HCT116 (cell line): ENCODE data around the gene RXFP4.

Experiments used
- ZFX ChIP-seq: fragments of 450-650 bp; IDR thresholded peaks from 2 replicates; pipeline ENCODE4 v1.6.1; 2017
- TF ChIP-seq, protein P1 (sequence below), 3 experiments: fragments of 200-600 bp in 1 of 3; sonication (generic) in 1 of 3; IDR thresholded peaks in 2 of 3; conservative IDR thresholded peaks in 1 of 3; 2 replicates each; pipeline ENCODE4 v1.5.1; 2012 to 2017; ENCODE audit warnings: low read depth in 2 of 3, low read length in 2 of 3, antibody characterized with exemption in 1 of 3, borderline replicate concordance in 1 of 3, control low read depth in 1 of 3, mild to moderate bottlenecking in 1 of 3, mixed read lengths in 1 of 3, mixed run types in 1 of 3, moderate library complexity in 1 of 3; ENCODE audit not compliant: insufficient read depth in 1 of 3
- TF ChIP-seq, protein P2 (sequence below): IDR thresholded peaks from 2 replicates; pipeline ENCODE4 v1.6.1; 2012; ENCODE audit warnings: low read depth

DNA sequence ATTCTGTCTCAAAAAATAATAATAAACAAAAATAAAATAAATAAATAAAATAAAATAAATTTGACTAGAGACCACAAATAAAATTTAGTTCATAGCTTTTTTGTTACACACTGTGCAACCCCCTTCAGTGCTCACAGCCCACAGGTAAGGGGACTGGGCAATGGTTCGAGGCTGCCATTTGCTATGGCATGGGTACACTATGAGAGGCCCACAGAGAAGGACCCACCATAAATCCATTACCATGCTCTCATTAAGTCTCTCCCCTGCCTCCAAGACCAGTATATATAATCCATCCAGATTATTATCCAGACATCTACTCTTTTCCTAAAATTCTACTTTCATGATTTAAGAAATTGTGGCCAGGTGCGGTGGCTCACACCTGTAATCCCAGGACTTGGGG, 21.6 kb upstream of the RXFP4 start:
- TF ChIP-seq, protein P1, sequence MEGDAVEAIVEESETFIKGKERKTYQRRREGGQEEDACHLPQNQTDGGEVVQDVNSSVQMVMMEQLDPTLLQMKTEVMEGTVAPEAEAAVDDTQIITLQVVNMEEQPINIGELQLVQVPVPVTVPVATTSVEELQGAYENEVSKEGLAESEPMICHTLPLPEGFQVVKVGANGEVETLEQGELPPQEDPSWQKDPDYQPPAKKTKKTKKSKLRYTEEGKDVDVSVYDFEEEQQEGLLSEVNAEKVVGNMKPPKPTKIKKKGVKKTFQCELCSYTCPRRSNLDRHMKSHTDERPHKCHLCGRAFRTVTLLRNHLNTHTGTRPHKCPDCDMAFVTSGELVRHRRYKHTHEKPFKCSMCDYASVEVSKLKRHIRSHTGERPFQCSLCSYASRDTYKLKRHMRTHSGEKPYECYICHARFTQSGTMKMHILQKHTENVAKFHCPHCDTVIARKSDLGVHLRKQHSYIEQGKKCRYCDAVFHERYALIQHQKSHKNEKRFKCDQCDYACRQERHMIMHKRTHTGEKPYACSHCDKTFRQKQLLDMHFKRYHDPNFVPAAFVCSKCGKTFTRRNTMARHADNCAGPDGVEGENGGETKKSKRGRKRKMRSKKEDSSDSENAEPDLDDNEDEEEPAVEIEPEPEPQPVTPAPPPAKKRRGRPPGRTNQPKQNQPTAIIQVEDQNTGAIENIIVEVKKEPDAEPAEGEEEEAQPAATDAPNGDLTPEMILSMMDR (IDR thresholded peaks at IDR 0.05 in 2 of 3, conservative IDR thresholded peaks at IDR 0.05 in 1 of 3; ENCODE audit: borderline replicate concordance in 1 of 3, insufficient read depth in 1 of 3, low read depth in 2 of 3, low read length in 2 of 3), result no peak
- TF ChIP-seq, protein P2, sequence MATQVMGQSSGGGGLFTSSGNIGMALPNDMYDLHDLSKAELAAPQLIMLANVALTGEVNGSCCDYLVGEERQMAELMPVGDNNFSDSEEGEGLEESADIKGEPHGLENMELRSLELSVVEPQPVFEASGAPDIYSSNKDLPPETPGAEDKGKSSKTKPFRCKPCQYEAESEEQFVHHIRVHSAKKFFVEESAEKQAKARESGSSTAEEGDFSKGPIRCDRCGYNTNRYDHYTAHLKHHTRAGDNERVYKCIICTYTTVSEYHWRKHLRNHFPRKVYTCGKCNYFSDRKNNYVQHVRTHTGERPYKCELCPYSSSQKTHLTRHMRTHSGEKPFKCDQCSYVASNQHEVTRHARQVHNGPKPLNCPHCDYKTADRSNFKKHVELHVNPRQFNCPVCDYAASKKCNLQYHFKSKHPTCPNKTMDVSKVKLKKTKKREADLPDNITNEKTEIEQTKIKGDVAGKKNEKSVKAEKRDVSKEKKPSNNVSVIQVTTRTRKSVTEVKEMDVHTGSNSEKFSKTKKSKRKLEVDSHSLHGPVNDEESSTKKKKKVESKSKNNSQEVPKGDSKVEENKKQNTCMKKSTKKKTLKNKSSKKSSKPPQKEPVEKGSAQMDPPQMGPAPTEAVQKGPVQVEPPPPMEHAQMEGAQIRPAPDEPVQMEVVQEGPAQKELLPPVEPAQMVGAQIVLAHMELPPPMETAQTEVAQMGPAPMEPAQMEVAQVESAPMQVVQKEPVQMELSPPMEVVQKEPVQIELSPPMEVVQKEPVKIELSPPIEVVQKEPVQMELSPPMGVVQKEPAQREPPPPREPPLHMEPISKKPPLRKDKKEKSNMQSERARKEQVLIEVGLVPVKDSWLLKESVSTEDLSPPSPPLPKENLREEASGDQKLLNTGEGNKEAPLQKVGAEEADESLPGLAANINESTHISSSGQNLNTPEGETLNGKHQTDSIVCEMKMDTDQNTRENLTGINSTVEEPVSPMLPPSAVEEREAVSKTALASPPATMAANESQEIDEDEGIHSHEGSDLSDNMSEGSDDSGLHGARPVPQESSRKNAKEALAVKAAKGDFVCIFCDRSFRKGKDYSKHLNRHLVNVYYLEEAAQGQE, result no peak
- no peak for TF ChIP-seq ZFX
